Fibroblast of skin of left biceps (primary cell): ENCODE results near the gene SEMA3C.

ENCODE experiments used
- DNase-seq, 2 experiments: peaks; one replicate each; pipeline ENCODE4 v3.0.0-alpha.2; 2013; ENCODE audit warnings: low read depth in 2 of 2

The SEMA3C gene

GRCh38 chr7:80781561-80781979 is 137.3 kb downstream of the SEMA3C start:
- peak; percentile 57 to 61 for DNase-seq

GRCh38 chr7:80781146-80781545 is 137.7 kb downstream of the SEMA3C start:
- DNase-seq, result no peak

GRCh38 chr7:80779456-80779855 is 139.4 kb downstream of the SEMA3C start:
- DNase-seq, result no peak

GRCh38 chr7:80775897-80776296 is 143.0 kb downstream of the SEMA3C start:
- DNase-seq, result no peak

- DNase-seq, result no peak
Measured at GRCh38 chr7:80775482-80775881, 143.4 kb downstream of the SEMA3C start.

- DNase-seq, result no peak
Measured at GRCh38 chr7:80774843-80775242, 144.0 kb downstream of the SEMA3C start.

- DNase-seq, result no peak
Measured at GRCh38 chr7:80773787-80774508, 144.9 kb downstream of the SEMA3C start.

- no peak for DNase-seq
Measured at GRCh38 chr7:80772347-80772993, 146.4 kb downstream of the SEMA3C start.

GRCh38 chr7:80771523-80771922 is 147.3 kb downstream of the SEMA3C start:
- no peak for DNase-seq

GRCh38 chr7:80770675-80771081 is 148.2 kb downstream of the SEMA3C start:
- DNase-seq, result no peak

- no peak for DNase-seq
Measured at GRCh38 chr7:80770061-80770460, 148.8 kb downstream of the SEMA3C start.

GRCh38 chr7:80768756-80769155 is 150.1 kb downstream of the SEMA3C start:
- no peak for DNase-seq

- DNase-seq, result no peak
Measured at GRCh38 chr7:80767654-80768053, 151.2 kb downstream of the SEMA3C start.

GRCh38 chr7:80766724-80767123 is 152.1 kb downstream of the SEMA3C start:
- no peak for DNase-seq

- no peak for DNase-seq
Measured at GRCh38 chr7:80764132-80764531, 154.7 kb downstream of the SEMA3C start.

- DNase-seq, result no peak
Measured at GRCh38 chr7:80763704-80764103, 155.1 kb downstream of the SEMA3C start.

- no peak for DNase-seq
Measured at GRCh38 chr7:80763289-80763688, 155.6 kb downstream of the SEMA3C start.

GRCh38 chr7:80760292-80760691 is 158.6 kb downstream of the SEMA3C start:
- DNase-seq, result no peak

- DNase-seq, result no peak
Measured at GRCh38 chr7:80752954-80753690, 165.7 kb downstream of the SEMA3C start.

GRCh38 chr7:80749270-80749669 is 169.6 kb downstream of the SEMA3C start:
- DNase-seq, result no peak

- DNase-seq, result no peak
Measured at GRCh38 chr7:80748363-80749042, 170.3 kb downstream of the SEMA3C start.
